HG03520 (cell line): ENCODE measurements around the gene RUNX3.
"Not testable (repeated sequence)": the region's sequence is repeated elsewhere in the genome, so short reads cannot be mapped to it uniquely, and the experiment has no call there.

Experiments
- ATAC-seq: cut with Tn5 transposase; IDR thresholded peaks from one replicate; pipeline ENCODE4 v1.9.1; 2021; ENCODE audit warnings: mild to moderate bottlenecking, moderate library complexity; ENCODE audit not compliant: unreplicated experiment

Gene RUNX3

DNA sequence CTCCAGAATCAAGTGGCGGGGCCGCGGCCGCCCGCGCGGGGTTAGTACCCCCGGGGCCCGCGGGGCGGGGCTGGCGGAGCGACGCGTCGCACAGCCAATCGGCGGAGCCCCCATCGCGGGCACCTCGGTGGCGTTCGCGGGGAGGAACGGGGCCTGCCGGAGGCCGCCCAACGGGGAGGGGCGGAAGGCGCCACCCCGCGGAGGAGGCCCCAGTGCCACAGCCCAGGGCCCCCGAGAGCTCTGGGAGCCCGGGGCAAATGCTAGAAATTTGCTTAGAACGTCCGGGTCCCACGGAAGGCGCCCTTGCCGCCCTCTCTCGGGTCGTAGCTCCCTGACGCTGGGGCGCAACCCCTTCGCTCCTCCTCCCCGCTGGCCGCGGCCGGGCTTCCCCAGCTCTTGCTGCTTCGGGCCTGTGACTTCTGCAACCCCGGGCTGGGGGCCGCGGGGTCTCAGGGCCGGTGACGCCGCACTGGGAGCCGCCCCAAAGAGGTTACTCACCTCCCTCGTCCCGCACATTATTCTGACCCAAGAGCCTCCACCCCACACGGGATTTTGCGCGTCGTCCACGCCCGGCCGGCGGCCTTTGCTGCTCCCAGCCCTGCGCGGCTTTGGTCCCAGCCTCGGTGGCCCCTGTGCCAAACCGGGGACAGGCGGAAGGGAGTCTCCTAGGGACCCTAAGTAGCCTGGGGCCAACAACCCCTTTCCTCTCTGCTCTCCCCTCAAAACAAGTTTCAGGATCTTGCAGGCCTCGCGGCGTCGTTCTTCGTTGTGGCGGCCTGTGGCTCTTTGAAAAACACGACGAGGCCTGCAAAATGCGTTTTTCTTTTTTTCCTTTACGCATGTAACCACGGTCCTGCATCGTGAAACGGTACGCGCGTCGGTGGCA is at the start of gene RUNX3:
RUNX3 (minus strand) TSS at position 17 of the 886 bp plus-strand sequence. CDS start 408 bp downstream, outside the sequence.
- ATAC-seq, result peak; percentile 67

GRCh38 chr1:24979232-24979631 is 49.2 kb upstream of the RUNX3 start:
- ATAC-seq, result not testable (repeated sequence)

DNA sequence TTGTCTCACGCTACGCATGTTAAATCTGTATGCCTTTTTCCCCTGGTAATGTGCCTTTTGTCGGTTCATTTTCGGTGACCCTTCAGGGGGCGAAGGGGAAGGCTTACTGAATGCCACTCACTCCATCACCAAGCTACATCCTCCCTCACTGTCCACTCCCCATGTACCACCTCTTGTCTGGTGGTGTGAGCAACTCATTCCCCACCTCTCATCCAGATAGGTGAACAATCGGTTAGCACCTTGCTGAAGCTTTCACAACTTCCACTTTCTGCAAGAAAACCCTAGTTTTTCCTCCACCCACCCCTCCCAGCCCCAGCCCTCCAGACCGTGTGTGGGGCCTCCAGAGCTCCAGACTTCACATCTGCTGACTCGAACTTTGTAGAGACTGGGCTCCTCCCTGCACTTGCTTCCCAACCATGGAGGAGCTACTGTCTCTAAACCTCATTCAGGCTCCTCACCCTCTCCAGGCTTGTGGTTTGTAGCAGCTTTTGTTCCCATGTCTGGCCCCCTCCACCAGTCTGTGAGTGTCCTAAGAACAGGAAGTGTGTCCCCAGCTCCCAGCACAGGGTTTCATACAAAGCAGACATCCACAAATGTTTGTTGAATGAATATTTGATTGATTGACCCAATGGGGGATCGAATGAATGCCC is 48.4 kb upstream of the RUNX3 start:
- no peak for ATAC-seq

- ATAC-seq, result no peak
These were observed 45.3 kb upstream of the RUNX3 start for GRCh38 chr1:24975391-24975790.

- ATAC-seq, result no peak
These were observed 43.2 kb upstream of the RUNX3 start for GRCh38 chr1:24973315-24973714.

DNA sequence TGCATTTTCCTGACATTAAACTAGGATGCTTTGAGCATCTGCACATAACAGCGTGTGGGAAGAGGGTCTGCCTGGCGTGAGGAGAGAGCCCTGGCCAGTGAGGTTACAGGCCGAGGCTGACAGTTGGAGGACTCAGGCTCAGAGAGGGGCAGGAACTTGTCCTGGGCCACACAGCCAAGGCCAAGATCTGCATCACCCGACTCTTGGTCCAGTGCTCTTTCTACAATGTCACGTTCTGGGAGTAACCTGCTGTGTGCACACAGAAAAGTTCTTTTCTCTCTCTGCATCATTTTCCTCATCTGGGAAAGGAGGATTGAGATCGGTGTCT is 42.8 kb upstream of the RUNX3 start:
- no peak for ATAC-seq

DNA sequence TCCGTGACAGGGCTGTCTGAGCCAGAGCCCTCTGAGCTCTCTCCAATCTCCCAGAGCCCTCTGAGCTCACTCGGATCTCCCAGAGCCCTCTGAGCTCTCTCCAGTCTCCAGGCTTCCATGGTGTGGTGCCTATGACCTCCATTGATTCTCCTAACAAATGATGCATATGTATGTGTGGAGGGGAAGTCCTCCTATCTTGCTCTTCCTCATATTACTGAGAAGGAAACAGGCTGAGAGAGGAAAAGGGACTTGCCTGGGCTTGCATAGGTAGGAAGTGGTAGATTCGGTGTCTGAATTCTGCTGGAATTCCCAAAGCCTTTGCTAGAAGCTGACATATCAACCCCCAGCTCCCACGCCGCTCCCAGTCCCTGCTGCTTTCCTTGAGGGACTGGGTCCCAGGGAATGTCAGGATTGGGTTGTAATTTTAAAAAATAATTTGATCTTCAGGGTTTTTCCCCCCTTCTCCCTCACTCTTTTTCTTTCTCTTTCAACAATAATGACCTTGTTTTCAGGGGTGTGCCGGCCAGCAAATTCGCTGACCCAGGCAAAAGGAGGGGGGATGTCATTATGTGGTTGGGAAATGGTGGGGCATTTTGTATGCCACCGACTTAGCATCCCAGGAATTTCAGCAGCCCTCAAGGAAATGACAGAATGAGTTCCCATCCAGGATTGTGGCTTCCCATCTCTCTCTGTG is 42.3 kb upstream of the RUNX3 start:
- no peak for ATAC-seq

GRCh38 chr1:24970926-24971875 is 41.1 kb upstream of the RUNX3 start:
- ATAC-seq, result no peak

DNA sequence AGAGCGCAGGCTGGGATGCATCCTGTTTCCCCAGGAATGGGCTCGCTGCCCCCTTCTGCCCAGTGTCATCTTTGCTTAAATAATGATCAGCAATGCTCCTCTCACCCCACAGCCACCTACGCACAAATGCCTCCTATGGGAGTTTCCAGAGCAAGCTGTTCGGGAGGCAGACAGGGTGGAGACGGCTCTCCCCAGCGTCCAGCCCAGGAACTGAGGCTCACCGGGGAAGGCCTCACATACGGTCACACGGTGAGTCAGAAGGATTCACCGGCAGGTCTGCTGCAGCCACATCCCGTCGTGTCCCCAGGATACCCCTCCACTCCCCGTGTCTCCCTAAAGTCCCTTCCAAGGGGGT is 40.3 kb upstream of the RUNX3 start:
- no peak for ATAC-seq

DNA sequence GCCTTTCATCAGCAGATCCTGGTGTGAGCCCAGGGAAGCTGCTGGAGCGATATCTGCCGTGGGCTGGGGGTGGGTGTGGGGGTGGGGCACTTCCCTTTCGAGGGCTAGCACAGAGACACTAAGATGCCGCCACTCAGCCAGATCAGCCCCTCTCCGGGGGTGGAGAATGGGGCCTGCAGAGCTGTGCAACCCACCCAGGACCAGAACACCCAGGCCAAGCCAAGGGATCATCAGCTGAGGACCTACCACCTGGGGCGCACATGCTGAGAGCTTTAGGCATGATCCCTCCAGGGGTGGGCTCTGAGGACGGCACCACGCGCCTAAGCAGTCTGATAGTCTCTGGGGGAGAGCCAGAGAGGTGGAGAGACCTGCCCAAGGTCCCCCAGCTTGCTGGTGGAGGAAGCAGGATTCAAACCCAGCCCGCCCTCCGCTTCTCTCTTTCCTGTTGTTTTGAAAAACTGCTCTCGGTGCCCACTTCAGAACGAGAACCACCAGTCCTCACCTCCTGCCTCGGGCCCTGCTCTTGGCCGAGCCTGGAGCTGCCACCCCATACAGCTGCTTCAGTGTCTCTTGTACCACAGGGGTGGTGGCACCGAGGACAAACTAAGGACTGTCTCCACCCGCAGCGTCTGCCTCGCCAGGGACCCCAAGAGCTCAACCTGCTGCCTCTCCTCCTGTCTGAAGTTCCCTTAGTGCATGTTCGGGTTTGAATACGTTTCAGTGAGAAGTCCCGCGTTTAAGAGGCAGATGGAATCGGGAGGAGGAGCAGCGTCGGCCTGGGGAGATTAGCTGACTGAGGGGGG is 39.7 kb upstream of the RUNX3 start:
- no peak for ATAC-seq

DNA sequence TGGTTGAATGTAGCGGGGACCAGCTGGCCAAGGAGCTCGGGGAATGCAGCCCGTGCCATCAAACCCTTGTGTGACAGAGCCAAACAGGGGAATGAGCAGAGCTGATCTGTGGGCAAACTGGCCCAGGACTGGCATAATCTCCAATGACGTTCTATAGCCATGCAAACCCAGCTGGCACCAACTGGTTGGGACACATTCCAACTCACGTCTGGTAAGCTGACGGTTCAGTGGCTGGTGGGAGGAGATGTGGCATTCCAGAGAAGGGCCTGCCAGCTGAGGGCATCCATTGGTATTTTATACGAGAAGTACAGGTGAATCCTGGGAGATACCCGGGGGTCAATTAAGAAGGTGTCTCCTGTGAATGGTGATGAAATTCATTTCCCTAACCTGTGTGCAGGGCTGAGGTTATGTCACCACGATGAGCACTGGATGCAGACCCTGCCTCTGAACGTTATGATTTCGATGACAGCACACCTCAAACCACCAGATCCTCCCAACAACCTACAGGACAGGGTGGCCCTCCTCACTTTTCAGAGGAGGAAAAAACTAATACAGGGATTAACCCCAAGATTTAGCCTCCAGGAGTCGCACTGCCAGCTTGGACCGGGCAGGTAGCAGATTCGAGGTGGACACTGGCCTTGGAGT is 39.0 kb upstream of the RUNX3 start:
- no peak for ATAC-seq

GRCh38 chr1:24967962-24968361 is 37.9 kb upstream of the RUNX3 start:
- no peak for ATAC-seq

DNA sequence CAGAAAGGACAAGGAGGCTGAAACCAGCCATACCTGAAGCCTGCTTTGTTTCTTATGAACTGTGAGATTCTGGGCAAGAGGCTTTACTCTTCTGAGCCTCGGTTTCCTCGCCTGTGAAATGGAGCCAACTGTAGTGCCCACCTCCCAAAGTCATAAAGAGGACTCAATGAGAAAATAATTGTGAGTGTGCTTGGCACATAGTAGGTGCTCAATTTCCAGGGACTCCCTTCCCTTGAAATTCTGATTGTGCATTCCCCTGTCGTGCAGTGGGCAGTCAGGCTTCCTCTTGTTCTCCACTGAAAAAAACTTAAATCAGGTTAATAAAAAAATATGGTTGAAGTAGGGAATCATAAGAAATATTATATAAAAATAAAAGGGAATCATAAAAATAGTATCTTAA is 37.5 kb upstream of the RUNX3 start:
- ATAC-seq, result no peak

- no peak for ATAC-seq
These were observed 36.8 kb upstream of the RUNX3 start for GRCh38 chr1:24966724-24967346.

GRCh38 chr1:24966121-24966723 is 36.1 kb upstream of the RUNX3 start:
- no peak for ATAC-seq

DNA sequence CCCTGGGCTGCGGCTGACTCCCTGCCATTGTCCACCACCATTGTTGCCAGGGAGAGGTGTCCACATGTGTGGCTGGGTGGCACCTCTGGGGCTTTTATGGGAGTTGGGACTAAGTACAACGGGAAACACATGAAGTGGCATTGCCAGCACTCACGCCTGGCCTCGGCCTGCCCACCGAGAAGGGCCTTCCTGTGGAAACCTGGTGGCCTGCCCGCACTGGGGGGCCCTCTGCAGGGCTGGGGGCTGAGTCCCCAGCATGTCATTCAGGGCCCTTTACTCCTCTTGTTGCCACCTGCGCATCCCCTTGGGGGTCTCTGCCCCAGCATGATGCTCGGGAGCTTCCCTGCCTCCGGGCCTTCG is 35.5 kb upstream of the RUNX3 start:
- no peak for ATAC-seq

GRCh38 chr1:24964811-24965570 is 34.9 kb upstream of the RUNX3 start:
- peak; percentile 85 for ATAC-seq
